HG03565 (cell line): Measurements from ENCODE around the gene RYR2.

Experiments used
- ATAC-seq: cut with Tn5 transposase; IDR thresholded peaks from one replicate; pipeline ENCODE4 v1.9.1; 2021; ENCODE audit warnings: mild to moderate bottlenecking, moderate library complexity; ENCODE audit not compliant: unreplicated experiment

RYR2 gene

DNA sequence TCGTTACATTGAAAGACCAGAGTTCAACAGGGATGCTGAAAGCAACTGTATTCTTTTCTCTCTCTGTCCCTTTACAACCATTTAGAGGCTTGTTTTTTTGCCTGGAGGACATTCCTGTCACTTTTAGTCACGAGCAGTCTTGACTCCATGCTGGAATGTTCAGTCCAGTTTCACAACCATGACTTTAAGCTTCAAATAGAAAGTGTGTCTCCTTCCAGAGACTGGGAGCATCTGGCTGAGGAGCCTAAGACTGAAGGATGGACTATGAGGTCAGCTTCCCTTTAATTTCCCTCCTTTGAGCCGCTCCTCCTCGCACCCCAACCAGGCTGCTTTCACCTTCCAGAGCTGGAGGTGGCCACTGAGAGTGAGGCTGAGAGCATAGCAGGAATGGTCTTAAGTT is 10.5 kb upstream of the RYR2 start:
- ATAC-seq: no peak

DNA sequence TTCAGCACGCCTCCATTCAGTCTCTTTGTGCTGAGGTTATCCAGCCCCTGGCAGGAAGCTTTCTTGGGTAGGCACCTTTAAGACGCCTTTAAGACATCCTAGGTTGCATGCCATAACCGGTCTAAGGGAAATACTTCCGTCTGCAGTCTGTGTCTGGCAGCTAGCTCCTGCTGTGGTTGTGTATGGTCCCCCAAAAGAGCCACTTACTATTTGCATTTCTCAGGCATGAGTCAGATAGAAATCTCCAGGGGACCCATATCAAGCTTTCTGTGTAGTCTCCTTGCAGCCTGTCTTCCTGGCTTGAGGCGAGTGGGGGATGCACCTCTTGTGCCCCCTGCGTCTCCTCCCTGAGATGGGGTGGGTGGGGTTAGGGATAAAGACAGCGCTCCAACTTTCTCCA is 10.0 kb upstream of the RYR2 start:
- peak; percentile 97 for ATAC-seq

DNA sequence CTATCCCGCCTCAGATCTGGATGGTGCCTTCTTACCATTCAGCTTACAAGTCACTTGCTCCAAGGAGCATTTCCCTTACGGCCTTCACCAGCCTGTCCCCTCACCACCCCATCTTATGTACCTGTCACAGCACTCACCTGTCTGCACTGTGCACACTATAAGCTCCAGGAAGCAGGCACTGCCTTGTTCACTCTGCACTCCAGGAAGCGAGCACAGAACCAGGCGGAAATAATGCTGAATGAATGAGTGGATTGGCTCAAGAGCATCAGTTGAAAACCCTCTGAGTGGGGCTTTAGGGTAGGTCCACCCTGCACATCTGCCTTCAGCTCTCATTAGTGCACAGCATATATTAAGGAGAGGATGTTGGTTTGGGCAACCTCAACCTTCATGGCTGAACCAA is 8.9 kb upstream of the RYR2 start:
- ATAC-seq: no peak

DNA sequence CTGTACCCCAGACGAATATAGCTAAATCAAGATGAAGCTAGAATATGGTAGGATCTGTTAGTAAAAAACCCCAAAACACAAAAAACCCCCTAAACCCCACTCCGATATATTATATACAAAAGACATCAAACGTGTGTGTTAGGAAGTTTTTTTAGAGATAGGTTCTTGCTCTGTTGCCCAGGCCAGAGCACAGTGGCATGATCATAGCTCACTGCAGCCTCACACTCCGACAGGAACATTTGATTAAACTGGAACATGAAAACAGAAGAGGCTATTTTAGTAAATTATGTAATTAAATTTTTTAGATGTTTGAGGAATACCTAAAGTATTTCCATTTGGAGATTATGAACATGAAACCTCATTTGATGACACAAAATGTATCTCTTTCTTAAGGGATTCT is 8.2 kb upstream of the RYR2 start:
- ATAC-seq: no peak

GRCh38 chr1:237035759-237036158 is 6.2 kb upstream of the RYR2 start:
- ATAC-seq: no peak

DNA sequence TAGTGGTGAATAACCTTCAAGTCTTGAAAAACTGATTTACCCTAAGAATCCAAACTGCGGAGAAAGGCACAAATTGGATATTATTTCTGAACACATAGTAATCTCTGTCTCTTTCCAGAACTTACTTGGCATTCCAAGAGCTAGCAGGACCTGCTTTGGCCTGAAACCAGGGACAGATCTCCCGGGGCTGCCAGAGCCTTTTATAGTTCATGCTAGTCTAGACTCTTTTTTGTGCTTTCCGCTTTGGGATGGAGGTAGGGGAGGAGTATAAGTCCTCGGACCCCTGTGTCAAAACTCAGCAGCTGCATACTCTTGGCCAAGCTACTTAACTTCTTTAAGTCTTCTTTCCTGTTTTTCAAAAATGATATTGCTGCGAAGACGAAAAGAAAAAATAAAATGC is 3.8 kb upstream of the RYR2 start:
- ATAC-seq: no peak

- no peak for ATAC-seq
Measured at GRCh38 chr1:237040823-237041222, 1.2 kb upstream of the RYR2 start.

GRCh38 chr1:237041461-237041794 is 556 bp upstream of the RYR2 start:
- ATAC-seq: no peak

- ATAC-seq: no peak
Measured at GRCh38 chr1:237042526-237042891, 525 bp downstream of the RYR2 start.

DNA sequence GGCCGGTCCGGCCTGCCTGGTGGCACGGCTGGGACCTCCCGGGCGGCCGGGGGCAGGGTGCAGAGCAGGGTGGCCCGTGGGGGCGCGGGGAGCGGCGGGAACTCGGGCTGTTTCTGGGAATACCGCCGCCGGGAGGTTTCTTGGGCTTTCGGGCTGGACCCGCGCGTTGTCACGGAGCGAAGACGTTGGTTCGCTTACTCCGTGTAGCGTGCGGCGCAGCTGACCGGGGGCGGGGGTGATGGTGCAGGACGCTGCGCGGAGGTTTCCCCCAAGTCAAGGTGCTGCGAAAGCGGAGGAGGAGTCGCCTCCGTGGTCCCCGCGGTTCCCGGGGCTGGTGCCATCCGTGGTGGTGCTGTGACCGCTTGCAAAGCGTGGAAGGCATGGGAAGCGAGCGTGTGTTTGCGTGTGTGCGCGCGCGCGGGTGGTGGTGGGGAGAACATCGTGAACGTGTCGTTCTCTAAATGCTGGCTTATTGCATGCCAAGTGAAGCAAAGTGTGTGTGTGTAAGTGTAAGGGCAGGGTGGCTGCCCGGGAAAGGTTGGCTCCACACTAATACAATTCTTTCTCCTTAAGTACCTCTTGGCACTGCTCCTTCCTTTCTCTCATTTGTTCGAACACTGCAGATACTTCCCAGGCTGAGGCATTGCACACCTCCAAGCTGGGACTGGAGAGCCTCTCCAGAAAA is 1.1 kb downstream of the RYR2 start:
- ATAC-seq: no peak

DNA sequence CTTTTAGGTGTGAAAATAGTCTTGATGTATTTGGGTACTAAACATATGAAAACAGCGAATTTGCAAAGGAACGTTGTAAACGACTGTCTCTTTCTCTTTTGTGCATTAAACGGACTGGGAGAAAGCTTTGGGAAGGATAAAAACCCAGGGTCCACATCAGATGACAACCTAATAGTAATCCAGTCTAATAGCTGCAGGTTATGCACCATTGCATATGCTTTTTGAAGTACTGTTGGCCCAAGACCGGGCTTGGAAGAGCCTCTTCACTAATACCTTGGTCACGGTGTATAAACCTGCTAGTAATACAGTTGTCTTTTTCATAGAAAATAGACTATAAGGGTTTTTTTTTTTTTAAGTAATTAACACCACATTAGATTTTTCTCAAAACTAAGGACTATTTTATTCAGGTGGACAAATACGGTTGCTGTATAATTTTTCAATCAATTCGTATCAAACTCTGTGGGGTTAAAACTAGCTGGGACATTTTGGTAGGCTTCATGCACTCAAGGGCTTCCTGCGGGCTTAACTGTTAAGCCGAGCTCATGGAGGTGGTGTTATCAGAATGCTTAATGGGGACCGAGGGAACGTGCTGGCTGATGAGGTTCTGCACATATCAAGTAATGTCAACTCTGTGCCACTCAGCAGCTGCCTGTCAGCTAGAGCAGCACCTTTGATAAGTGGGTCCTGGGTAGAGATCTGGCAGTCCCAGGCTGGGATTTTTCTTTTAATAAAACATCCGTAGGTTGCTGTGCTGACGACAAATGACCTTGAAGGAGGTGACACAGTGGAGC is 2.1 kb downstream of the RYR2 start:
- no peak for ATAC-seq

GRCh38 chr1:237045278-237046016 is 3.5 kb downstream of the RYR2 start:
- ATAC-seq: no peak

DNA sequence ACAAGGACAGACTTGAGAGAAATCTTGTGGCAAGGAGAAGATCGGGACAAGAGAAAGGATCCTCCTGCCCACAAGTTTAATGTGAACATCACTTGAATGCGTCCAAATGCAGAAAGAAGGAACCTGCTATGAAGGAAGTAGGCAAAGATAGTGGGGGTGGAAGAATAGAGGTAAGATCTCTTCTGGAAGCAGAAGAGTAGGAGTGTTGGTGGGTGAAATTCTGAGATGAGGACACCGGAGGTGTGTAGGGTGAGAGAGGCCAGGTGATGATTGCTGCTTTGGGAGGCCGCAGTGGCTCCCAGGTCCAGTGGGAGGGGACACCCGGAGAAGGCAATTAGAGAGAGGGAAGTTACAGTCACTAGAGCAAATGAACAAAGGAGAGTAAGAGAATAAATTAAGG is 6.8 kb downstream of the RYR2 start:
- no peak for ATAC-seq

DNA sequence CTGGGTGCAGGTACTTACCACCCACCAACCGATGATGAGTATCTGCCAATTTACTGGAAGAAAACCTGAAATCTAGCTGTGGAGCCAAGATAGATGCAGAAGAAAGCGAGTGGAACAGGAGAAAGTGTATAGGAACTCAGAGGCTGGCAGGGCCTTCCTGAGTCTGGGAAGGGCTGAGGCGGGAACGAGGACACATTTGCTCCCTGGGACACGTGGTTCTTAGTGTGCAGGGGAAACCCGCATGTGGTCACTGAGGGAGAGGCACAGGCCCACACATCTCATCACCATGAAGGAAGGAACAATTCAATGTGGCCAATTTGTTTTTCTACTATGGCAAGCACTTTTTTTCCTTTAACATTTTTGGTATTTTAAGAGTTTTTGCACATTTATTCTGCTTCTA is 8.2 kb downstream of the RYR2 start:
- ATAC-seq: no peak

GRCh38 chr1:237050915-237051314 is 8.9 kb downstream of the RYR2 start:
- ATAC-seq: no peak

DNA sequence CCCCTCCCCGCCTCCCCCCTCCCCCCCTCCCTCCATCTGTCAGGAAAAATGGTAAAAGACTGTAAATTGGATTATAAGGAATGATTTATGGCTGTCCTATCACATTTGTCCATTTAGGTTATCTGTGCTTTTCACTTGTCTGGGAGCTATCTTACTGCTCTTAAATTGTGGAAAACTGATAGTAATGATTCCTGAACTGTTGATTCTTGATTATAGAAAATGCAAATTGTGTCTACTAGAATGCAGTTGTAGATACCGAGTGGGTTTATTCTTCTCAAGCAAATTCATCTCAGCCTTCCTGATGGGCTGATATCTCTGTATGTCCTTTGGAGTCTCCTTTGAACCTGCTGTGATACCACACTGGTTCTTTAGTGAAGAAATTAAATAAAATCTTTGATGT is 12.3 kb downstream of the RYR2 start:
- no peak for ATAC-seq

- ATAC-seq: no peak
Measured at GRCh38 chr1:237058470-237058869, 16.5 kb downstream of the RYR2 start.

- ATAC-seq: no peak
Measured at GRCh38 chr1:237059244-237059643, 17.3 kb downstream of the RYR2 start.

GRCh38 chr1:237062976-237063375 is 21.0 kb downstream of the RYR2 start:
- no peak for ATAC-seq

DNA sequence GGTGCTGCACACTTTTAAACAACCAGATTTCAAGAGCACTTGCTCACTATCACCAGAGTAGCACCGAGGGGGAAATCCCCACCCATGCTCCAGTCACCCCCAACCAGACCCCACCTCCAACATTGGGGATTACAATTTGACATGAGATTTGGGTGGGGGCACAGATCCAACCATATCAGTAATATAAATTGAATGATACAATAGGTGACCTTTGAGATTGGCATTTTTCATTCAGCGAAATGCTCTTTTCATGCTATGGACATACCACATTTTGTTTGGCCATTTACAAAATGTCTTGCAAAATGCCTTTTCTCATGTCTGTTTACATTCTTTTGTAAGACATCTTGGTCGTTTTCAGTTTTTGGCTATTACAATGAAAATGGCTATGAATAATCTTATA is 23.9 kb downstream of the RYR2 start:
- no peak for ATAC-seq

GRCh38 chr1:237070519-237070918 is 28.5 kb downstream of the RYR2 start:
- no peak for ATAC-seq
